ENCODE results near the gene E2F6. TPM values are rescaled to one million over a fixed set of nuclear protein-coding genes. Genes with fewer than 3 reads are reported as not detected.

Gene E2F6
- polyA plus RNA-seq, 1 of the 3 experiments (the other 2 are of a cell fraction) = 15.3 TPM

DNA sequence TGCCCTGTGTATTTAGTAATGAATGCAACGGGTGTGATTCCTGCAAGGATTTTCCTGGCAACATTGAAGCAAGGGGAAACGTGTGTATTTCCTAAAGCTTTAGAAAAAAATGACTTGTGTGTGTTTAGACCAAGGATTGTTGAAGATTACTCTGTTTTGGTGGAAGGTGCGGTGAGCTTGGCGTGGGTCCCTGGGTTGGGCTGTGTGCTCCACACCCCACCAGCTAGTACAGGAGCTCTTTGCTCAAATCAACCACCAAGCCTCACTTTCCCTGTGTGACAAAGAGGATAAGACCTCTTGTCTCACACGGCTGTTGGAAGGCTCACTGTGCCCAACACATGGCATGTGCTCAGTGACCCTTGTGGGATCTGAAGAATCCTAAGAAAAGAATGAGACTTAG lies 46.5 kb upstream of the E2F6 start:
- CTCF ChIA-PET = interaction anchor here (0.8 to 4.5 kb wide), 7 partner anchors 21 to 380 kb away, joined by 3 to 22 read pairs (median 4); partner anchors contain the start of gene GREB1

More for the DNA sequence above, 46.5 kb upstream of the E2F6 start:
- no peaks in the 10 kb centered on the region for H4K20me1 ChIP-seq (ENCODE audit: insufficient read depth)
- H3K4me2 ChIP-seq = no peak overlapping the region
- H3K27me3 ChIP-seq (ENCODE audit: insufficient read depth) = no peaks in the 10 kb centered on the region
- no peak overlapping the region for H2AFZ ChIP-seq (ENCODE audit: low read depth)
- no peak overlapping the region for H3K9ac ChIP-seq
- no peaks in the 10 kb centered on the region for H3K36me3 ChIP-seq (replicated peaks in 1 of 2; ENCODE audit: control insufficient read depth in 1 of 2, insufficient read depth in 2 of 2, low read length in 1 of 2)
- no peaks in the 10 kb centered on the region for H3K79me2 ChIP-seq (ENCODE audit: insufficient read depth)
- H3K4me3 ChIP-seq (ENCODE audit: low read depth in 2 of 2, low read length in 1 of 2) = no peak overlapping the region
- no peaks in the 10 kb centered on the region for H3F3A ChIP-seq (replicated peaks; ENCODE audit: insufficient read depth)
- POLR2A ChIA-PET = no interaction called here
- H3K9me2 ChIP-seq = no peaks in the 10 kb centered on the region
- no peaks in the 10 kb centered on the region for H3K9me3 ChIP-seq
- no peak for DNase-seq
- TF ChIP-seq TCF12 (IDR thresholded peaks at IDR 0.05) = no peak
- TF ChIP-seq GATA2 (CRISPR knock-in tag; IDR thresholded peaks at IDR 0.05) = no peak
- TF ChIP-seq, protein P1, sequence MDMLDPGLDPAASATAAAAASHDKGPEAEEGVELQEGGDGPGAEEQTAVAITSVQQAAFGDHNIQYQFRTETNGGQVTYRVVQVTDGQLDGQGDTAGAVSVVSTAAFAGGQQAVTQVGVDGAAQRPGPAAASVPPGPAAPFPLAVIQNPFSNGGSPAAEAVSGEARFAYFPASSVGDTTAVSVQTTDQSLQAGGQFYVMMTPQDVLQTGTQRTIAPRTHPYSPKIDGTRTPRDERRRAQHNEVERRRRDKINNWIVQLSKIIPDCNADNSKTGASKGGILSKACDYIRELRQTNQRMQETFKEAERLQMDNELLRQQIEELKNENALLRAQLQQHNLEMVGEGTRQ (IDR thresholded peaks at IDR 0.05; ENCODE audit: borderline replicate concordance, low read depth, low read length) = no peak
- TF ChIP-seq, protein P2, sequence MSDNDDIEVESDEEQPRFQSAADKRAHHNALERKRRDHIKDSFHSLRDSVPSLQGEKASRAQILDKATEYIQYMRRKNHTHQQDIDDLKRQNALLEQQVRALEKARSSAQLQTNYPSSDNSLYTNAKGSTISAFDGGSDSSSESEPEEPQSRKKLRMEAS (IDR thresholded peaks at IDR 0.05; ENCODE audit: low read depth) = no peak
- TF ChIP-seq TAF1 (IDR thresholded peaks at IDR 0.05; ENCODE audit: borderline replicate concordance, low read depth, low read length) = no peak
- TF ChIP-seq RXRA (IDR thresholded peaks at IDR 0.05; ENCODE audit: borderline replicate concordance, low read depth) = no peak
- TF ChIP-seq SIN3A (IDR thresholded peaks at IDR 0.05; ENCODE audit: borderline replicate concordance, low read depth, low read length) = no peak
- TF ChIP-seq, protein P3, sequence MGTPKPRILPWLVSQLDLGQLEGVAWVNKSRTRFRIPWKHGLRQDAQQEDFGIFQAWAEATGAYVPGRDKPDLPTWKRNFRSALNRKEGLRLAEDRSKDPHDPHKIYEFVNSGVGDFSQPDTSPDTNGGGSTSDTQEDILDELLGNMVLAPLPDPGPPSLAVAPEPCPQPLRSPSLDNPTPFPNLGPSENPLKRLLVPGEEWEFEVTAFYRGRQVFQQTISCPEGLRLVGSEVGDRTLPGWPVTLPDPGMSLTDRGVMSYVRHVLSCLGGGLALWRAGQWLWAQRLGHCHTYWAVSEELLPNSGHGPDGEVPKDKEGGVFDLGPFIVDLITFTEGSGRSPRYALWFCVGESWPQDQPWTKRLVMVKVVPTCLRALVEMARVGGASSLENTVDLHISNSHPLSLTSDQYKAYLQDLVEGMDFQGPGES (IDR thresholded peaks at IDR 0.05; ENCODE audit: low read depth, low read length) = no peak
- no peak for TF ChIP-seq YY1 (IDR thresholded peaks at IDR 0.05; ENCODE audit: low read depth)
- TF ChIP-seq, protein P4, sequence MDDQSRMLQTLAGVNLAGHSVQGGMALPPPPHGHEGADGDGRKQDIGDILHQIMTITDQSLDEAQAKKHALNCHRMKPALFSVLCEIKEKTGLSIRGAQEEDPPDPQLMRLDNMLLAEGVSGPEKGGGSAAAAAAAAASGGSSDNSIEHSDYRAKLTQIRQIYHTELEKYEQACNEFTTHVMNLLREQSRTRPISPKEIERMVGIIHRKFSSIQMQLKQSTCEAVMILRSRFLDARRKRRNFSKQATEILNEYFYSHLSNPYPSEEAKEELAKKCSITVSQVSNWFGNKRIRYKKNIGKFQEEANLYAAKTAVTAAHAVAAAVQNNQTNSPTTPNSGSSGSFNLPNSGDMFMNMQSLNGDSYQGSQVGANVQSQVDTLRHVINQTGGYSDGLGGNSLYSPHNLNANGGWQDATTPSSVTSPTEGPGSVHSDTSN (IDR thresholded peaks at IDR 0.05) = no peak
- TF ChIP-seq FOXM1 (IDR thresholded peaks at IDR 0.05; ENCODE audit: low read depth) = no peak
- TF ChIP-seq RFX5 (IDR thresholded peaks at IDR 0.05; ENCODE audit: low read length) = no peak
- no peak for TF ChIP-seq EZH2phosphoT487 (IDR thresholded peaks at IDR 0.05; ENCODE audit: borderline replicate concordance, low read depth)
- TF ChIP-seq FOSL2 (IDR thresholded peaks at IDR 0.05; ENCODE audit: borderline replicate concordance, low read depth) = no peak
- TF ChIP-seq, protein P5, sequence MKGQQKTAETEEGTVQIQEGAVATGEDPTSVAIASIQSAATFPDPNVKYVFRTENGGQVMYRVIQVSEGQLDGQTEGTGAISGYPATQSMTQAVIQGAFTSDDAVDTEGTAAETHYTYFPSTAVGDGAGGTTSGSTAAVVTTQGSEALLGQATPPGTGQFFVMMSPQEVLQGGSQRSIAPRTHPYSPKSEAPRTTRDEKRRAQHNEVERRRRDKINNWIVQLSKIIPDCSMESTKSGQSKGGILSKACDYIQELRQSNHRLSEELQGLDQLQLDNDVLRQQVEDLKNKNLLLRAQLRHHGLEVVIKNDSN (IDR thresholded peaks at IDR 0.05; ENCODE audit: borderline replicate concordance, low read depth) = no peak
- no peak overlapping the region for H3K27ac ChIP-seq (ENCODE audit: low read depth in 2 of 2, low read length in 1 of 2)
- peaks cover 0 to 6% of the 10 kb centered on the region in 2 experiments; a peak in 2 of 4 replicates for H3K4me1 ChIP-seq (ENCODE audit: control insufficient read depth in 1 of 2, insufficient read depth in 2 of 2, low read depth in 1 of 2, low read length in 1 of 2)
- 74% methylated on average over 5 of the region's 5 CpGs for WGBS (ENCODE audit: low lambda C conversion rate)

Data from SK-N-SH (cell line).